AG09319 (cell line): ENCODE results near the gene USP28.

ENCODE experiments used
- DNase-seq: peaks from one replicate; pipeline ENCODE4 v3.0.0-alpha.2; 2010; ENCODE audit warnings: low read depth; ENCODE audit errors: extremely low read depth
- CTCF ChIP-seq: IDR thresholded peaks from 2 replicates; pipeline ENCODE4 v1.5.1; 2011; ENCODE audit warnings: low read depth, mild to moderate bottlenecking, inconsistent platforms, low read length, moderate library complexity

Gene USP28

DNA sequence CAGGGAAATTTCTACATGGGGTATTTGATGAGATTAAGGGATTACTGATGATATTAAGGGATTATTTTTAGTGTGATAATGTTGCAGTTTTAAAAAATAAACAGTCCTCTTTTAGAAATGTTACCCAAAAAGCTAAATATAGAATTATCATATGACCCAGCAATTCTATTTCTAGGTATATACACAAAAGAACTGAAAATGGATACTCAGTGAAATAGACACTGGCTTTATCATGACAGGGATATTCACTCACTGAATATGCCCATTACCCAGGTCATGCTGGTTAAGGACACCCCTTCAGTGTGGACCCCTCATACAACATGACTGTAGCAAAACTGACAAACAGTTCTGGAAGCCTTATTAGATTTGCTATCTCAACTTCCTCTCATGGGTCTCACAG lies 27.8 kb downstream of the USP28 start:
- TF ChIP-seq CTCF = no peak
- DNase-seq = no peak

- no peak for TF ChIP-seq CTCF
- DNase-seq = no peak
These were observed 28.3 kb downstream of the USP28 start for GRCh38 chr11:113847111-113847510.

- DNase-seq = no peak
- TF ChIP-seq CTCF = no peak
These were observed 33.7 kb downstream of the USP28 start for GRCh38 chr11:113841691-113842090.

DNA sequence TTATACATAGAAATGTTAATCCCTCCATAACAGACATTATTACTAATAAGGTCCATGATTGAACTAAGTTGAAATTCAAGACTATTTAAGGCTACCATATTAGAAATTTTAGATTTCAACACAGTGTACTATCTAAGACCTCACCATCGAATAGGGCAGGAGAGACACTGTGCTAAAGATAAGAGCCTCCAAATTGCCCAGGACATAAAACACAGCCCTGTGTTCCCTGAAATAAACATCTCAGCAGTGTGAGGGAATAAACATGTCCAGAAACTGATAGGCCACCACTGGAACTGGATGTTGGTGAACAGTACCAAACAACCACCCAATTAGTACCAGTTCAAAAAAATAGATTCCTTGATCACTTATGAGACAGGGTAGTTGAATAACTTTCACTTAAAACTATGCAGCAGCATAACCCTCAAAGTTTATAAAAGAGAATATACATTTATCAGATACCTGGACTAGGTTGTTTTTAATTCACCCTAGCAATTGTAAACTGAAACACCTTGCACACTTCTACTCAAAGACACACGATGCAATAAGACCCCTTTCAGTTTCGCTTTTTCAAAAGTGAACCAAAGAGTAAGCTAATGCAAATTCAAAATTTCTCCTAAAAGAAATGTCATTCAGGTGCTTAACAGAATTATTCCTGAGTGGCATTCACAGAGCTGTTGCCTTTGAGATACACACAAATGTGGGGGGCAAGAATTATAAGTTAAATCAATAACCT lies 34.3 kb downstream of the USP28 start:
- DNase-seq = no peak
- TF ChIP-seq CTCF = no peak

DNA sequence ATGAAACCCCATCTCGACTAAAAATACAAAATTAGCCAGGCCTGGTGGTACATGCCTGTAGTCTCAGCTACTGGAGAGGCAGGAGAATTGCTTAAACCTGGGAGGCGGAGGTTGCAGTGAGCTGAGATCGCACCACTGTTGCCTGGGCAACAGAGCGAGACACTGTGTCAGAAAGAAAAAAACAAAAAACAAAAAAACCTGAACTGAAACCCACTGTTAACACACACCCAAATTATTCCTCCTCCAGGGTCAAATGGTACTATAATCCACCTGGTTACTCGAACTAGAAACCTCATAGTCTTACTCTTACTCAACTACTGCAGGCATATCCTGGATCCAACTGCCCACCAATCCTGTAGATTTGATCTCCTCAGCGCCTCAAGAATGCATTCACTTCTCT lies 35.5 kb downstream of the USP28 start:
- DNase-seq = no peak
- no peak for TF ChIP-seq CTCF

GRCh38 chr11:113838005-113838404 lies 37.4 kb downstream of the USP28 start:
- no peak for TF ChIP-seq CTCF
- DNase-seq = no peak

DNA sequence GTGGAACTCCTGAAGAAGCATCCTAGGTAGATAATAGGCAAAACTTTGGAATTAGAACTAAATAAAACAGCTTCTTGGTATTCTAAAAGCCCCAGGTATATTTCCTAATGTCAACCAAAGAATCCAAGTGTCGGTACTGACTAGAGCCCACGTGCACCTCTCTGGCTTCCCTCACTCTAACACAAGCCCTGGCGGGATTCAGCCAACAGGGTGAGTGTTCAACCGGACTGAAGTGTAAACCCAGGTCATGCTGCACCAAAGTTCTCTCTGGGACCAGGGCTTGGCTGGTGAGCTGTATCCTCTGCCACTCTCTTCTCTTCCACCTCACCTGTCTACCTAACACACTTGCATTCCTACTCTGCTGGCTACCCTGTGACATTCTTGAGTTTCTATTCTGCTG lies 40.1 kb downstream of the USP28 start:
- DNase-seq = no peak
- TF ChIP-seq CTCF = no peak
